Vagina (tissue), 2 donors: ENCODE measurements around the gene SPECC1L. TPM values are rescaled to one million over a fixed set of nuclear protein-coding genes. Genes with fewer than 3 reads are reported as not detected.
"Not testable (repeated sequence)": the region's sequence is repeated elsewhere in the genome, so short reads cannot be mapped to it uniquely, and the experiment has no call there.

ENCODE experiments used
- DNase-seq, 2 donors: peaks; one replicate each; pipeline ENCODE4 v3.0.0-alpha.2; 2017; ENCODE audit errors: extremely low spot score in 2 of 2
- H3K27ac ChIP-seq: fragments of 200-600 bp; sonication (generic); one replicate; pipeline ENCODE4 v1.5.1; 2019
- H3K27me3 ChIP-seq: fragments of 200-600 bp; sonication (generic); one replicate; pipeline ENCODE4 v1.5.1; 2019
- H3K36me3 ChIP-seq, 2 donors: fragments of 200-600 bp; sonication (generic); one replicate each; pipeline ENCODE4 v1.5.1; 2017 to 2019
- H3K4me1 ChIP-seq: fragments of 200-600 bp; sonication (generic); one replicate; pipeline ENCODE4 v1.5.1; 2019
- H3K4me3 ChIP-seq, 2 donors: fragments of 200-600 bp; sonication (generic); 1 replicate in 1 of 2; 2 replicates in 1 of 2; pipeline ENCODE4 v1.5.1; 2016 to 2019
- H3K9me3 ChIP-seq: fragments of 200-600 bp; sonication (generic); one replicate; pipeline ENCODE4 v1.5.1; 2019
- CTCF ChIP-seq, 3 experiments: fragments of 450-650 bp in 2 of 3; fragments of 200-600 bp in 1 of 3; sonication (generic) in 1 of 3; IDR thresholded peaks; one replicate each; pipeline ENCODE4 v1.5.1; 2017 to 2019; ENCODE audit warnings: antibody characterized with exemption in 3 of 3, mild to moderate bottlenecking in 2 of 3, moderate library complexity in 2 of 3
- POLR2A ChIP-seq, 2 donors: fragments of 450-650 bp; IDR thresholded peaks; one replicate each; pipeline ENCODE4 v1.6.1; 2017; ENCODE audit warnings: antibody characterized with exemption in 2 of 2, mild to moderate bottlenecking in 2 of 2, moderate library complexity in 2 of 2
- POLR2AphosphoS5 ChIP-seq, 2 donors: sonication (generic); formaldehyde crosslinking; IDR thresholded peaks; one replicate each; pipeline ENCODE4 v1.9.0; 2017; ENCODE audit warnings: antibody characterized with exemption in 2 of 2, mild to moderate bottlenecking in 2 of 2, low read depth in 1 of 2; ENCODE audit not compliant: insufficient read depth in 1 of 2
- intact Hi-C: fragments of 100-400 bp; cut with DNase I; formaldehyde crosslinking; loops from one replicate; pipeline ENCODE4 v1.15.1; 2023
- total RNA-seq: library from RNA; depleted of rRNA; stranded (reverse); fragments of >200 nt; gene quantifications from one replicate; pipeline ENCODE4 v1.2.3, GENCODE V29; 2016

The SPECC1L gene
- total RNA-seq, 1 donor from 2014 or later: 38.8 TPM

GRCh38 chr22:24243417-24243816, 27.2 kb upstream of the SPECC1L start:
- DNase-seq, H3K36me3 ChIP-seq, H3K27me3 ChIP-seq, intact Hi-C loops, H3K9me3 ChIP-seq: not testable (repeated sequence)
- Histone ChIP-seq H3K27ac (peak overlapping the region; percentile 89), H3K4me3 (peak overlapping the region; percentile 45 to 52), H3K4me1 (peaks cover 58% of the 10 kb centered on the region)
- peak; percentile 34 to 67 for TF ChIP-seq POLR2AphosphoS5 (IDR thresholded peaks at IDR 0.05; ENCODE audit: insufficient read depth in 1 of 2, low read depth in 1 of 2)

- H3K4me3 ChIP-seq: peak overlapping the region; percentile 45 to 52
- no peak for DNase-seq
- no peaks in the 10 kb centered on the region for H3K36me3 ChIP-seq
- intact Hi-C loops: no loop called here
- TF ChIP-seq POLR2A (IDR thresholded peaks at IDR 0.05) (no peak), POLR2AphosphoS5 (IDR thresholded peaks at IDR 0.05; ENCODE audit: insufficient read depth in 1 of 2, low read depth in 1 of 2) (no peak), CTCF (IDR thresholded peaks at IDR 0.05) (no peak)
- H3K9me3 ChIP-seq: no peaks in the 10 kb centered on the region
- H3K27ac ChIP-seq: peak overlapping the region; percentile 89
- no peaks in the 10 kb centered on the region for H3K27me3 ChIP-seq
- H3K4me1 ChIP-seq: peaks cover 58% of the 10 kb centered on the region
Measured at GRCh38 chr22:24244144-24244787, 26.4 kb upstream of the SPECC1L start.

- intact Hi-C loops: loop anchor here (5.0 kb wide), 1 partner anchor 58 kb away; no protein-coding TSS in a partner anchor
- not testable (repeated sequence) for H3K36me3 ChIP-seq, H3K9me3 ChIP-seq, DNase-seq, H3K27me3 ChIP-seq
- Histone ChIP-seq H3K4me1 (peaks cover 58% of the 10 kb centered on the region), H3K27ac (peak within 1 kb of the TSS; percentile 89), H3K4me3 (peak within 1 kb of the TSS; percentile 45 to 52)
Measured at GRCh38 chr22:24245030-24245431, 25.6 kb upstream of the SPECC1L start, which contains the start of gene GGT5. GGT5 (minus strand) TSS chr22:24245082; CDS start chr22:24244725, 357 bp downstream.

- DNase-seq: peak in 1 of 2 donors; percentile 94
- peaks cover 51% of the 10 kb centered on the region for H3K4me1 ChIP-seq
- TF ChIP-seq POLR2AphosphoS5 (IDR thresholded peaks at IDR 0.05; ENCODE audit: insufficient read depth in 1 of 2, low read depth in 1 of 2): peak; percentile 40 to 66
Measured at GRCh38 chr22:24245584-24246561, 24.8 kb upstream of the SPECC1L start.

DNA sequence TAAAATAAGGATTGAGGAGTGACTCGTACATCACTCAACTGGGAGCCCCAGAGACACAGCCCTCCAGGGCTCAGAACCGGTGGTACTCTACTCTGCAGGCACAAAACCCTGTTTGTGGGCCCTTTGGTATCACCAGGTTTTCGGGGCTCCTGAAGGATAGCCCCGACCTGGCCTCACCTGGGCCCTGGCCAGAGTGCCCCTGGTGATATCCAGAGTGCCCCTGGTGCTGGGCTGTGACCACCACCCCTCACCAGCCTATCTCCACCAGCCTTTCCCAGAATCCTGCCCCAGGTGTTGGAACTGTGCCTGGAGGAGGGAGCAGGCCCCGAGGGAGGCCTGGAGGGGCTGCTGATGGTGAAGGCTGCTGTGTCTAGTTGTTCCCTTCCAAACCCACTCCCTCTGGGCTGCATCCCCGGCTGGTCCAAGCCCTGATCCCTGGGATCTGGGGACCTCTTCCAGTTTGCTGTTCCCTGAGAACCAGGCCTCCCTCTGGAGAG, 23.6 kb upstream of the SPECC1L start:
- intact Hi-C loops: loop anchor here (5.0 kb wide), 1 partner anchor 60 kb away; no protein-coding TSS in a partner anchor
- TF ChIP-seq POLR2A (IDR thresholded peaks at IDR 0.05) (no peak), CTCF (IDR thresholded peaks at IDR 0.05) (no peak), POLR2AphosphoS5 (IDR thresholded peaks at IDR 0.05; ENCODE audit: insufficient read depth in 1 of 2, low read depth in 1 of 2) (no peak)
- Histone ChIP-seq H3K4me1 (peaks cover 50% of the 10 kb centered on the region), H3K9me3 (no peaks in the 10 kb centered on the region), H3K4me3 (no peak overlapping the region), H3K36me3 (no peaks in the 10 kb centered on the region), H3K27ac (peak overlapping the region; percentile 89), H3K27me3 (no peaks in the 10 kb centered on the region)
- DNase-seq: no peak

More at GRCh38 chr22:24245584-24246561, 24.8 kb upstream of the SPECC1L start:
- Histone ChIP-seq H3K27ac (peak overlapping the region; percentile 89), H3K4me3 (peak overlapping the region; percentile 45 to 52)
- H3K36me3 ChIP-seq, H3K9me3 ChIP-seq, H3K27me3 ChIP-seq: not testable (repeated sequence)
- intact Hi-C loops: loop anchor here (5.0 kb wide), 1 partner anchor 59 kb away; no protein-coding TSS in a partner anchor
